PC-3 (cell line): ENCODE results near the gene SERINC1. TPM values are rescaled to one million over a fixed set of nuclear protein-coding genes. Genes with fewer than 3 reads are reported as not detected.

Source experiments
- ATAC-seq: fragments of 200-7000 bp; cut with Tn5 transposase; 2 replicates; pipeline ENCODE4 v1.9.1; 2020; ENCODE audit warnings: mild to moderate bottlenecking, moderate library complexity
- BruUV-seq: library from RNA; stranded (reverse); fragments of 400-500 nt; replicated peaks from 2 replicates; lab custom pipeline; 2021; lab: Mats Ljungman, UMichigan
- CTCF ChIA-PET: fragments of 300-600 bp; sonication (Branson Sonifier 250); formaldehyde crosslinking; loops from one replicate; lab custom pipeline; 2022; ENCODE audit warnings: antibody characterized with exemption; lab: Charles Lee
- POLR2A ChIA-PET: fragments of 300-600 bp; sonication (Branson Sonifier 250); formaldehyde crosslinking; loops from one replicate; lab custom pipeline; 2022; ENCODE audit warnings: antibody characterized with exemption; ENCODE audit not compliant: unreplicated experiment; lab: Charles Lee
- DNase-seq: peaks from one replicate; pipeline ENCODE4 v3.0.0-alpha.2; 2015
- H2AFZ ChIP-seq: fragments of 300-600 bp; sonication (generic); 2 replicates; pipeline ENCODE4 v1.6.0; 2016; ENCODE audit warnings: antibody characterized with exemption, low read length
- H3F3A ChIP-seq: fragments of 300-600 bp; sonication (generic); one replicate; pipeline ENCODE4 v1.6.0; 2017; ENCODE audit warnings: antibody characterized with exemption, low read length, control low read depth, mild to moderate bottlenecking; ENCODE audit not compliant: unreplicated experiment
- H3K27ac ChIP-seq: fragments of 300-600 bp; sonication (generic); 2 replicates; pipeline ENCODE4 v1.5.1; 2016; ENCODE audit warnings: mild to moderate bottlenecking, low read length
- H3K27me3 ChIP-seq: fragments of 300-600 bp; sonication (generic); 2 replicates; pipeline ENCODE4 v1.6.1; 2016; ENCODE audit warnings: low read length, mixed read lengths
- H3K36me3 ChIP-seq: fragments of 300-600 bp; sonication (generic); 2 replicates; pipeline ENCODE4 v1.6.1; 2016; ENCODE audit warnings: low read depth, mixed run types, low read length, mixed read lengths
- H3K4me1 ChIP-seq: fragments of 300-600 bp; sonication (generic); 2 replicates; pipeline ENCODE4 v1.5.1; 2016; ENCODE audit warnings: low read length; ENCODE audit not compliant: insufficient read depth
- H3K4me2 ChIP-seq: fragments of 300-600 bp; sonication (generic); 2 replicates; pipeline ENCODE4 v1.6.0; 2016; ENCODE audit warnings: low read length
- H3K4me3 ChIP-seq: fragments of 300-600 bp; sonication (generic); 2 replicates; pipeline ENCODE4 v1.5.1; 2016; ENCODE audit warnings: mild to moderate bottlenecking, low read length, mixed read lengths
- H3K79me2 ChIP-seq: fragments of 300-600 bp; sonication (generic); 2 replicates; pipeline ENCODE4 v1.6.1; 2017; ENCODE audit warnings: low read length, mixed read lengths
- H3K9ac ChIP-seq: fragments of 300-600 bp; sonication (generic); 2 replicates; pipeline ENCODE4 v1.6.0; 2016; ENCODE audit warnings: mild to moderate bottlenecking, low read length
- H3K9me2 ChIP-seq: fragments of 300-600 bp; sonication (generic); replicated peaks from 2 replicates; pipeline ENCODE4 v1.6.1; 2016; ENCODE audit warnings: mixed run types, low read length, mixed read lengths
- H3K9me3 ChIP-seq: fragments of 300-600 bp; sonication (generic); 2 replicates; pipeline ENCODE4 v1.6.1; 2016; ENCODE audit warnings: low read length, mixed read lengths
- H4K20me1 ChIP-seq: fragments of 300-600 bp; sonication (generic); 2 replicates; pipeline ENCODE4 v1.6.1; 2016; ENCODE audit warnings: low read length, mixed read lengths
- EZH2 ChIP-seq: fragments of 300-600 bp; sonication (generic); IDR thresholded peaks from one replicate; pipeline ENCODE4 v1.6.1; 2017; ENCODE audit warnings: antibody characterized with exemption, mild to moderate bottlenecking, low read length; ENCODE audit not compliant: unreplicated experiment
- EZH2phosphoT487 ChIP-seq: fragments of 300-600 bp; sonication (generic); IDR thresholded peaks from 2 replicates; pipeline ENCODE4 v1.6.1; 2018; ENCODE audit warnings: mild to moderate bottlenecking, antibody characterized with exemption, low read length, borderline replicate concordance
- intact Hi-C: fragments of 100-400 bp; cut with micrococcal nuclease; formaldehyde crosslinking; loops from 2 replicates; pipeline ENCODE4 v1.9.0; 2023
- total RNA-seq: library from RNA; depleted of rRNA; stranded (reverse); fragments of >200 nt; gene quantifications from 2 replicates; pipeline ENCODE4 v1.2.3, GENCODE V29; 2014
- TF ChIP-seq, protein P1 (sequence below): fragments of 300-600 bp; sonication (generic); conservative IDR thresholded peaks from 2 replicates; pipeline ENCODE4 v1.5.1; 2017; ENCODE audit warnings: antibody characterized with exemption, low read depth, mild to moderate bottlenecking, low read length

Gene SERINC1
- total RNA-seq, 1 experiment from 2014 or later, result 31.7 TPM

DNA sequence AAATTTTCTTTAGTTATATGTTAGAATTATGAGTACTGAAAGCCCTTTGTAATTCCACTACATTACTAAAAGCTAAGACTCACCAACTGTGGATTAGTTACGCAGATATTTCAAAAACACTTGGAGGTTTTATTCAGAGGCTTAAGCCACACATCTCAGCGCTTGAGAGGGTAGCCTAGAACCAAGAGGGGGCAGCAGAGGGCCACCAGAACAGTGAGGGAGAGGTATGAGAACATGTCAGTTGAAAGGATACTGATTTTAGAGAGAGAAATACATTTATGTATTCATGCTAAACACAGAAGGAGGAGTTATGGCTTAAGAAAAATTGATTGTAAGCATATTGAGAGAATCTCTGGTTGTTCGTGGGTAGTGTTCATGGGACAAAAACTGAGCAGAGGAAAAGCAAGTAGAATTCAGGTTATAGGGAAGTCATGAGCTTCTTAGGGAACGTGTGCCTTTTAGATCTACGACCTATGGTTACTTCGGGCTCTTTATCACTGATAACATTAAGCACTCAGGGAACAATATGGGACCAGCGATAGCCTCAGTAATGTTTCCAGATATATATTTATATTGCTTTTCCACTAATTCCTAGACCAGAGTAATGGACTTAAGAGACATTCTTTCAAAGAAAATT is 20.4 kb upstream of the SERINC1 start:
- DNase-seq, result peak; percentile 80
- Histone ChIP-seq H3K9ac (no peak overlapping the region), H3K79me2 (no peaks in the 10 kb centered on the region), H3K27ac (no peak overlapping the region), H3K9me3 (no peaks in the 10 kb centered on the region), H3K27me3 (no peaks in the 10 kb centered on the region), H3K4me3 (no peak overlapping the region), H3F3A (no peaks in the 10 kb centered on the region), H2AFZ (peak overlapping the region; percentile 53; the same call in 1 of the 2 replicates), H4K20me1 (no peaks in the 10 kb centered on the region), H3K9me2 (no peaks in the 10 kb centered on the region), H3K4me2 (no peak overlapping the region), H3K4me1 (peaks cover 15% of the 10 kb centered on the region), H3K36me3 (no peaks in the 10 kb centered on the region)
- no peak for TF ChIP-seq EZH2phosphoT487
- TF ChIP-seq, protein P1, sequence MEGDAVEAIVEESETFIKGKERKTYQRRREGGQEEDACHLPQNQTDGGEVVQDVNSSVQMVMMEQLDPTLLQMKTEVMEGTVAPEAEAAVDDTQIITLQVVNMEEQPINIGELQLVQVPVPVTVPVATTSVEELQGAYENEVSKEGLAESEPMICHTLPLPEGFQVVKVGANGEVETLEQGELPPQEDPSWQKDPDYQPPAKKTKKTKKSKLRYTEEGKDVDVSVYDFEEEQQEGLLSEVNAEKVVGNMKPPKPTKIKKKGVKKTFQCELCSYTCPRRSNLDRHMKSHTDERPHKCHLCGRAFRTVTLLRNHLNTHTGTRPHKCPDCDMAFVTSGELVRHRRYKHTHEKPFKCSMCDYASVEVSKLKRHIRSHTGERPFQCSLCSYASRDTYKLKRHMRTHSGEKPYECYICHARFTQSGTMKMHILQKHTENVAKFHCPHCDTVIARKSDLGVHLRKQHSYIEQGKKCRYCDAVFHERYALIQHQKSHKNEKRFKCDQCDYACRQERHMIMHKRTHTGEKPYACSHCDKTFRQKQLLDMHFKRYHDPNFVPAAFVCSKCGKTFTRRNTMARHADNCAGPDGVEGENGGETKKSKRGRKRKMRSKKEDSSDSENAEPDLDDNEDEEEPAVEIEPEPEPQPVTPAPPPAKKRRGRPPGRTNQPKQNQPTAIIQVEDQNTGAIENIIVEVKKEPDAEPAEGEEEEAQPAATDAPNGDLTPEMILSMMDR, result peak; percentile 93
- peak; percentile 98 for ATAC-seq
- POLR2A ChIA-PET, result interaction anchor here (0.6 kb wide), 1 partner anchor 20 kb away, joined by 3 read pairs; the partner anchor contains the start of gene SERINC1
- BruUV-seq, result no TSS peak
- CTCF ChIA-PET, result interaction anchor here (0.6 to 2.8 kb wide), 4 partner anchors 39 to 347 kb away, joined by 3 to 26 read pairs (median 6); no protein-coding TSS in a partner anchor
- intact Hi-C loops, result loop anchor here (1.0 to 10.0 kb wide), 5 partner anchors 38 to 345 kb away; partner anchors contain the start of gene PKIB

DNA sequence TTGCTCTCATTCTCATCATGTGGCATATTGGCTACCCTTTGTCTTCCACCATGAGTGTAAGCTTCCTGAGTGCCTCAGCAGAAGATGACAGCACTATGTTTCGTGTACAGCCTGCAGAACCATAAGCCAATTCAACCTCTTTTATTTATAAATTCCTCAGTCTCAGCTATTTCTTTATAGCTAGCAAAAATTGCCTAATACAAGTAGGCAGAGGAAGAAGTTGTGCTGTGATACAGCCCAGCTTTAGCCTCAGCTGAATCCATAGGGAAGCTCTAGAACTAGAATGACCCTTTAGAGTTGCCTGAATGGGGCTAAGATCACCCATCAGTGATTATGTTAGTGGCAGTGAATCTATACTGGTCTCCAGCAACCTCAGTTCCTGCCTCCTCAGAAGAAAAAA is 19.0 kb upstream of the SERINC1 start:
- TF ChIP-seq EZH2phosphoT487 (no peak), EZH2 (no peak)
- TF ChIP-seq, protein P1, result no peak
- Histone ChIP-seq H2AFZ (no peak overlapping the region), H3K4me1 (peaks cover 15% of the 10 kb centered on the region), H3F3A (no peaks in the 10 kb centered on the region), H3K9me2 (no peaks in the 10 kb centered on the region), H3K36me3 (no peaks in the 10 kb centered on the region), H3K9me3 (no peaks in the 10 kb centered on the region), H3K27ac (no peak overlapping the region), H3K79me2 (no peaks in the 10 kb centered on the region), H3K9ac (no peak overlapping the region), H3K4me2 (no peak overlapping the region), H3K27me3 (no peaks in the 10 kb centered on the region), H4K20me1 (no peaks in the 10 kb centered on the region), H3K4me3 (no peak overlapping the region)
- ChIA-PET POLR2A (no interaction called here), CTCF (no interaction called here)
- intact Hi-C loops, result loop anchor here (5.0 to 10.0 kb wide), 2 partner anchors 164 to 347 kb away; no protein-coding TSS in a partner anchor
- ATAC-seq (no peak), DNase-seq (no peak)
- BruUV-seq, result no TSS peak

DNA sequence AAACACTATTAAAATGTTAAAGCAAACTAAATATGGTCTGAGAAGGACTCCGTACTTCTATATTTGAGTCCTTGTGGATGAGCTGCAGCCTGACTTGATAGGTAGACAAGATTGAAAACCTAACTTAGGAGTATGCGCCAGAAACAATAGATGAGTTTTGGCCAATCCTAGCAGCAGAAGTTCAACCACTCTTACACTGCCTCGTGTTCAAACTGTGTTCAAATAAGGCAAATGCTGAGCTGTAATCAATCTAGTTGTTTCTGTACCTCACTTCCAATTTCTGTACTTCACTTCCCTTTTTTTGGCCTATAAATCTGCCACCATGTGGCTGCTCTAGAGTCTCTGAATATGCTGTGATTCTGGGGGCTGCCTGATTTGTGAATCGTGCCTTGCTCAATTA is 13.2 kb upstream of the SERINC1 start:
- Histone ChIP-seq H3K27ac (no peak overlapping the region), H3K9me3 (no peaks in the 10 kb centered on the region), H3K27me3 (no peaks in the 10 kb centered on the region), H3K4me3 (no peak overlapping the region), H3F3A (no peaks in the 10 kb centered on the region), H3K4me1 (no peaks in the 10 kb centered on the region), H3K79me2 (no peaks in the 10 kb centered on the region), H3K9ac (no peak overlapping the region), H3K36me3 (no peaks in the 10 kb centered on the region), H3K4me2 (no peak overlapping the region), H4K20me1 (no peaks in the 10 kb centered on the region), H2AFZ (no peak overlapping the region), H3K9me2 (no peaks in the 10 kb centered on the region)
- POLR2A ChIA-PET, result no interaction called here
- DNase-seq (no peak), ATAC-seq (no peak)
- intact Hi-C loops, result no loop called here
- no peak for TF ChIP-seq EZH2phosphoT487
- TF ChIP-seq EZH2, result no peak
- TF ChIP-seq, protein P1, result no peak
- BruUV-seq, result no TSS peak
- CTCF ChIA-PET, result interaction anchor here (0.6 kb wide), 1 partner anchor 260 kb away, joined by 3 read pairs; no protein-coding TSS in a partner anchor
